ENCODE results near the gene NHSL1. TPM values are rescaled to one million over a fixed set of nuclear protein-coding genes. Genes with fewer than 3 reads are reported as not detected.

NHSL1 gene
- total RNA-seq, 1 donor from 2014 or later, result 57.8 TPM

- H3K27me3 Mint-ChIP-seq (ENCODE audit: unreplicated experiment), result peaks cover 4% of the 10 kb centered on the region
These were observed 10.1 kb upstream of the NHSL1 start for GRCh38 chr6:138509371-138509770.

GRCh38 chr6:138508676-138508988 lies 9.3 kb upstream of the NHSL1 start:
- Mint-ChIP-seq H3K4me1 (ENCODE audit: low read depth, unreplicated experiment) (peaks cover 56% of the 10 kb centered on the region), H3K27ac (ENCODE audit: unreplicated experiment) (peak overlapping the region; percentile 2), H3K9me3 (ENCODE audit: unreplicated experiment) (peaks cover 6% of the 10 kb centered on the region), H3K36me3 (ENCODE audit: unreplicated experiment) (no peaks in the 10 kb centered on the region), H3K27me3 (ENCODE audit: unreplicated experiment) (peaks cover 5% of the 10 kb centered on the region), H3K4me3 (ENCODE audit: unreplicated experiment) (peak overlapping the region; percentile 1)
- no peak for TF ChIP-seq CTCF (IDR thresholded peaks at IDR 0.05; ENCODE audit: partially characterized antibody, unreplicated experiment)
- no peak for DNase-seq

More at GRCh38 chr6:138509371-138509770, 10.1 kb upstream of the NHSL1 start:
- Mint-ChIP-seq H3K27ac (ENCODE audit: unreplicated experiment) (peak overlapping the region; percentile 89), H3K4me1 (ENCODE audit: low read depth, unreplicated experiment) (peaks cover 52% of the 10 kb centered on the region), H3K9me3 (ENCODE audit: unreplicated experiment) (peaks cover 6% of the 10 kb centered on the region), H3K36me3 (ENCODE audit: unreplicated experiment) (no peaks in the 10 kb centered on the region), H3K4me3 (ENCODE audit: unreplicated experiment) (peak overlapping the region; percentile 68)
- peak; percentile 73 for TF ChIP-seq CTCF (IDR thresholded peaks at IDR 0.05; ENCODE audit: partially characterized antibody, unreplicated experiment)
- peak; percentile 44 for DNase-seq

GRCh38 chr6:138507977-138508675 lies 8.8 kb upstream of the NHSL1 start:
- Mint-ChIP-seq H3K4me3 (ENCODE audit: unreplicated experiment) (peak overlapping the region; percentile 1), H3K9me3 (ENCODE audit: unreplicated experiment) (peaks cover 6% of the 10 kb centered on the region), H3K27me3 (ENCODE audit: unreplicated experiment) (peaks cover 6% of the 10 kb centered on the region), H3K36me3 (ENCODE audit: unreplicated experiment) (no peaks in the 10 kb centered on the region), H3K4me1 (ENCODE audit: low read depth, unreplicated experiment) (peaks cover 56% of the 10 kb centered on the region), H3K27ac (ENCODE audit: unreplicated experiment) (peak overlapping the region; percentile 56)
- no peak for TF ChIP-seq CTCF (IDR thresholded peaks at IDR 0.05; ENCODE audit: partially characterized antibody, unreplicated experiment)
- no peak for DNase-seq

GRCh38 chr6:138504764-138505689 lies 5.7 kb upstream of the NHSL1 start:
- peaks cover 52% of the 10 kb centered on the region for H3K4me1 Mint-ChIP-seq (ENCODE audit: low read depth, unreplicated experiment)
- no peak overlapping the region for H3K27ac Mint-ChIP-seq (ENCODE audit: unreplicated experiment)
- no peak overlapping the region for H3K4me3 Mint-ChIP-seq (ENCODE audit: unreplicated experiment)
- H3K27me3 Mint-ChIP-seq (ENCODE audit: unreplicated experiment), result peaks cover 3% of the 10 kb centered on the region
- TF ChIP-seq CTCF (IDR thresholded peaks at IDR 0.05; ENCODE audit: partially characterized antibody, unreplicated experiment), result no peak
- H3K36me3 Mint-ChIP-seq (ENCODE audit: unreplicated experiment), result no peaks in the 10 kb centered on the region
- H3K9me3 Mint-ChIP-seq (ENCODE audit: unreplicated experiment), result peaks cover 3% of the 10 kb centered on the region
- DNase-seq, result no peak
